Endometrium (tissue), 2 donors: ENCODE measurements around the gene ZBTB22.
A peak's percentile ranks its signal among the peaks of the same experiment; 100 is the strongest.
"Not testable (repeated sequence)": the region's sequence is repeated elsewhere in the genome, so short reads cannot be mapped to it uniquely, and the experiment has no call there.

Experiments used
- FAIRE-seq: peaks from 2 replicates; lab custom pipeline; 2012; peaks lifted over from hg19 to GRCh38; lab: Jason Lieb, UNC
- donor health status: control.
- donor health status: control.

ZBTB22 gene

DNA sequence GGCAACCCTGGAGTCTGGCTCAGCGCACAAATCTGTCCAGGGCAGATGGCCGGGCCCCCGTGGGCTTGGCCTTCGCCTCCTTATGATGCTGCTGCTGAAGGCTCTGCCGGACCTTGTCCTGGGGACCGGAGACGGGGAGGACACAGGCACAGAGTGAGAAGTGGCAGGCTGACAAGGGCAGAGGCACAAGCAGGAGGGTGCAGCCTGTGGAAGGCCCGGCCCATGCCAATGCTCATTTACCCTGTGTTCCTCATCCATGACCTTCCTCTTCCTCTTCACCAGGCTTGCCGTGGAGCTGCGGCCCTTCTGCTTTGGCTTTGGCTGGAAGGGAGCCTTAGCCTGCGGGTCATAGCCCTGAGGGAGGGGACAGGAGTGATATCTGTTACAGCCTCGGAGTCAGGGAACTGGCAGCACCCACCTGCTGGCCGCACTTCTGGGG is 38.3 kb downstream of the ZBTB22 start:
- FAIRE-seq = no peak

DNA sequence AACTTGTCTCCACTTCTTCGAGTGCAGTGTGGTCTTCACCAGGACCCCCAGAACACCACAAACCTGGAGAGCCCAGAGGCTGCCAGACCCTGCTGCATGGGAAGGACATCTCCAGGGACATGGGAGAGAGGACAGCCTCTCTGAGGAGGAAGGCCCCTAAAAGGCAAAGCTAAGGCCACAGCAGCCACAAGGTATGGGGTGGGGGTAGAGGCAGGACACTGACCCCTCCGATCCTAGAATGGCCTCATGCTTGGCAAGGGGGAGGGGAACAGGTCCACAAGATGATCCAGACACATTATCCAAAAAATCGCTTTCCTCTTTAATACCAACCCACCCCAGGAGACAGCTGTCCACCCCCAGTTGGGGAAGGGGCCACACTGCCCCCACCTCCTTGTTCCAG is 38.7 kb downstream of the ZBTB22 start:
- no peak for FAIRE-seq

DNA sequence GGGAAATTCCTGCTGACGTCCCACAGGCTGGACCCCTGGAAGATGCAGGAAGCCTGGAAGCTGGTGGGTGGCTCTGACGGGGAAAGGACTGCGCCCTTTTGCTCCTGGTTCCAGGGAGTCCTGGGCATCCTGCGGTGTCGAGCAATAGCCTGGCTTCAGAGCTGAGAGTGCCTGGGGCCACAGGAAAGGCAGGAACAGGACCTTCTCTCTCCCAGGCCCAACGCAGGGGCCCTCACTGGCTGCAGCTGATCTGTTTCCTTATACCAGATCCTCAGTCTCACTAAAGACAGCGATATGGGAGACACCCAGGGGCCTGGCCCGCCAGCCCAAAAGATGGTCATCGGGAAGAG is 39.2 kb downstream of the ZBTB22 start:
- no peak for FAIRE-seq

DNA sequence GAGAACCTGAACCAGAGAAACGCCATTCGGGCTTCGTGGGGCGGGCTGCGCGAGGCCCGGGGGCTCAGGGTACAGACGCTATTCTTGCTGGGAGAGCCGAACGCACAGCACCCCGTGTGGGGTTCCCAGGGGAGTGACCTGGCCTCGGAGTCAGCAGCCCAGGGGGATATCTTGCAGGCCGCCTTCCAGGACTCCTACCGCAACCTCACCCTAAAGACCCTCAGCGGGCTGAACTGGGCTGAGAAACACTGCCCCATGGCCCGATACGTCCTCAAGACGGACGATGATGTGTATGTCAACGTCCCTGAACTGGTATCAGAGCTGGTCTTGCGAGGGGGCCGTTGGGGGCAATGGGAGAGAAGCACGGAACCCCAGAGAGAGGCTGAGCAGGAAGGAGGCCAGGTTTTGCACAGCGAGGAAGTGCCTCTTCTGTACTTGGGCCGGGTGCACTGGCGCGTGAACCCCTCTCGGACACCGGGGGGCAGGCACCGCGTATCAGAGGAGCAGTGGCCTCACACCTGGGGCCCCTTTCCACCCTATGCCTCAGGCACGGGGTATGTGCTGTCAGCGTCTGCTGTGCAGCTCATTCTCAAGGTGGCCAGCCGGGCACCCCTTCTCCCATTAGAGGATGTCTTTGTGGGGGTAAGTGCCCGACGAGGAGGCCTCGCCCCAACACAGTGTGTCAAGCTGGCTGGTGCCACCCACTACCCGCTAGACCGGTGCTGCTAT is 39.7 kb downstream of the ZBTB22 start:
- FAIRE-seq = no peak

DNA sequence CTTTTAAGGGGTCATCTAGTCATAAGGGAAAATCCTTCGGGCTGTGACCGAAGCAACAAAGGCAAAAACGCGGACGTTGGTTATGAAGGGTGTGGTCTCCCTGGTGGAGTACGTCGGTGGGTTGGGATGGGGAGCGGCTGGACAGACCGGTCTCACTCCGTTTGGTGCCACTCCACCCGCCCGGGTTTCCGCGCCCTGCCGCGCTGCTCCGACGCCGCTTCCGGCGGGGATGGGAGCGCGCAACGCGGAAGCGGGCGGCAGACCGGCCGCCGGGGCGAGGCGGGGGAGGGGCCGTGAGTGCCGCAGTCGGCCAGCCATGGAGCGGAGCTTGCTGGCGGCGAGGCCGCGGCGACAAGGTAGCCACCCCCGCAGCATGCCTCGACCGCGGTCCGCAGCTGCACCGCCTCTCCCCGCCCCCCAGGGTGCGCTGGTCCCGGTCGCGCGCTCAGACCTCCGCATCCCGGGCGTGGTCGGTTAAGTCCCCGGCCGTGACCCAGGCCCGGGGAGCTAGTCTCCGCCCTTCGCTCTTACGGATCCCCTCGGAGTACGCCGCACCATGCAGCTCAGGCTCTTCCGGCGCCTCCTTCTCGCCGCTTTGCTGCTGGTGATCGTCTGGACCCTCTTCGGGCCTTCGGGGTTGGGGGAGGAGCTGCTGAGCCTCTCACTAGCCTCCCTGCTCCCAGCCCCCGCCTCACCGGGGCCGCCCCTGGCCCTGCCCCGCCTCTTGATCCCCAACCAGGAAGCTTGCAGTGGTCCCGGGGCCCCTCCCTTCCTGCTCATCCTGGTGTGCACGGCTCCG is 40.5 kb downstream of the ZBTB22 start, which contains the start of gene B3GALT4:
Gene B3GALT4 (plus strand): TSS at position 260 of the 799 bp plus-strand sequence. CDS start 297 bp downstream, at position 557.
- no peak for FAIRE-seq

DNA sequence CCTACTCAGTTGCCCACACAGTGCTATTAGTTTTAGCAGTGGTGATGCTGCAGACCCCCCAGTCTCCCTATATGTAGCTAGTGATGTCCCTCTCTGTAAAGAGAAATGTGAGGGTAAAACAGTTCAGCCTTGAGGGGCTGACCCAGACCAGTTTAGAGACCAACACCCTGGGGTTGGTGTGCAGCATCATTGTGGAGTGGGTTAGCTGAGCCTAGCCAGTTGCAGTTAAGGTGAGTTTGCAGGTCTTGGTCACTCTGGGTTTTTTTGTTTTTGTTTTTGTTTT is 41.0 kb downstream of the ZBTB22 start:
- no peak for FAIRE-seq

DNA sequence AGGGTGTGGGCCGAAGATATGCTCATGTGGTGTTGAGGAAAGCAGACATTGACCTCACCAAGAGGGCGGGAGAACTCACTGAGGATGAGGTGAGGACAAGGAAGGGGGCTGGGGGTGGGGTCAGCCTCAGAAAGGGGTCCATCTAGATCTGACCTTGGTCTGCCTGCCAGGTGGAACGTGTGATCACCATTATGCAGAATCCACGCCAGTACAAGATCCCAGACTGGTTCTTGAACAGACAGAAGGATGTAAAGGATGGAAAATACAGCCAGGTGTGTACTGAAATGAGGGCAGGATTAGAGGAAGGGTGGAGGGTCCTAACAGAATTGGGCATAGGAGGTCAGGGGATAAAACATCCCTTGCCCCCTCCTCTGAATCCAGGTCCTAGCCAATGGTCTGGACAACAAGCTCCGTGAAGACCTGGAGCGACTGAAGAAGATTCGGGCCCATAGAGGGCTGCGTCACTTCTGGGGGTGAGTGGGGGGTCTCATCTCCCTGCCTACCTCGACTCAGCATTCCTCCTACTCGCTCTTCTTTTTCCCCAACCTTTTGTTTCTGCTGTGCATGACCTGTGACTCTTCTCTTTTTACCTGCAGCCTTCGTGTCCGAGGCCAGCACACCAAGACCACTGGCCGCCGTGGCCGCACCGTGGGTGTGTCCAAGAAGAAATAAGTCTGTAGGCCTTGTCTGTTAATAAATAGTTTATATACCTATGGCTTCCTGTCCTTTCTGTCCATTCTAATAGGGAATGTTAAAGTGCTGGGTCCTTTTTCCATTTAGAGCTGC is 41.6 kb downstream of the ZBTB22 start:
- not testable (repeated sequence) for FAIRE-seq

DNA sequence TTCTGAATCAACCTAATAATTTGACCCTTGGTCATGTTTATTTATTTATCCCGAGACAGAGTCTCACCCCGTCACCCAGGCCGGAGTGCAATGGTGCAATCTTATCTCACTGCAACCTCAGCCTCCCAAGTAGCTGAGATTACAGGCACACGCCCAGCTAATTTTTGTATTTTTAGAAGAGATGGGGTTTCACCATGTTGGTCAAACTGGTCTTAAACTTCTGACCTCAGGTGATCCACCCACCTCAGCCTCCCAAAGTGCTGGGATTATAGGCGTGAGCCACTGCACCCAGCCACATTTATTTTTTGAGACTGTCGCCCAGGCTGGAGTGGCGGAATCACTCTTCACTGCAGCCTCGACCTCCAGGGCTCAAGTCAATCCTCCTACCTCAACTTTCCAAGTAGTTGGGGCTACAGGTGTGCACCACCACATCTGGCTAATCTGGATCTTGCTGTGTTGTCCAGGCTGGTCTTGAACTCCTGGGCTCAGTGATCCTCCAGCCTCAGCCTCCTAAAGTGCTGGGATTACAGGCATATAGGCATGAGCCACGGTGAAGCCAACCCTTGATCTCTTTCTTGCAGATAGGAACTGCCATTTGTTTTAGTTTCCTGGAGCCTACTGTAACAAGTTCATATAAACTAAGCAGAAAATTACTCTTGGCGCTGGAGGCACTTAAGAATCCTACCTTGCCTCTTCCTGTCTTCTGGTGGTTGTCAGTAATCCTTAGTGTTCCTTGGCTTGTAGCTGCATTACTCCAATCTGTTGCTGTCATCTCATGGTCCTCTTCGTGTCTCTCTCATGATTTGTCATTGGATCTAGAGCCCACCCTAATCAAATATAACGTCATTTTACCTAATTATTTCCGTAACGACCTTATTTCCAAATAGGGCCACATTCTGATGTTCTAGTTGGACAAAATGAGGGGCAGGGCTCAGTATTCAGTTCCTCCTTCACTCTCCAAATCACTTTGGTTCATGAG is 43.3 kb downstream of the ZBTB22 start:
- no peak for FAIRE-seq

DNA sequence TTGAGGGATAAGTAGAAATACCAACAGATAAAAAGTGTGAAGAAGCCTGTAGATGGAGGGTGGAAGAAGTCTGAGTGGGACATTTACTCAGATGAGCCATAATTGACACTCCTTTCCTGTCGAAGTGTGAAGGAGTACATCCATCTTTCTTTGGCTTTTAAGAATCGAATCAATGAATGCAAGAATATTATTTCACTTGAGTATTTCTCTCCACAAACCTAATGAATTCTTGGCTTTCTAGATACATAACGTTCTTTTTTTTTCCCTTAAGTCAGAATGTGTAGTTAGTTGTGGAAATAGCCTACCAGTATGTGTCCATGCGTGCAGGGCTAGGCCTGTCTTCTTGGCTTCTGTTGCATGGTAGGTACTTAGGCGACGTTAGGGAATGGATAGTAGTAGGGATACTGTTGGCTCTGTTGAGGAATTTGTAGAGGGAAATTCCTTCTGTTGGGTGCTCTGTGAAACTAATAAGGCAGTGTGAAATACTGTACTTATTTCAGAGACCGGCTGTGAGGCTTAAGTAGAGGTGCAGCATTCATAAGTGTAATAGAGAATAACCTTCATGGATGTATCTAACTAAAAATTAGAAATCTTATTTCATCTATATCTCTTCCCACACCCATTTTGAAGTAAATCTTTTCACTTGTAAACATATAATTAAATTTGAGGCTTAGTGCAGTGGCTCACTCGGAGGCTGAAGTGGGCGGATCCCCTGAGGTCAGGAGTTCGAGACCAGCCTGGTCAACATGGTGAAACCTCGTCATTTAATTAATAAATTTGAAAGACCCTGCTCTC is 44.2 kb downstream of the ZBTB22 start:
- no peak for FAIRE-seq

DNA sequence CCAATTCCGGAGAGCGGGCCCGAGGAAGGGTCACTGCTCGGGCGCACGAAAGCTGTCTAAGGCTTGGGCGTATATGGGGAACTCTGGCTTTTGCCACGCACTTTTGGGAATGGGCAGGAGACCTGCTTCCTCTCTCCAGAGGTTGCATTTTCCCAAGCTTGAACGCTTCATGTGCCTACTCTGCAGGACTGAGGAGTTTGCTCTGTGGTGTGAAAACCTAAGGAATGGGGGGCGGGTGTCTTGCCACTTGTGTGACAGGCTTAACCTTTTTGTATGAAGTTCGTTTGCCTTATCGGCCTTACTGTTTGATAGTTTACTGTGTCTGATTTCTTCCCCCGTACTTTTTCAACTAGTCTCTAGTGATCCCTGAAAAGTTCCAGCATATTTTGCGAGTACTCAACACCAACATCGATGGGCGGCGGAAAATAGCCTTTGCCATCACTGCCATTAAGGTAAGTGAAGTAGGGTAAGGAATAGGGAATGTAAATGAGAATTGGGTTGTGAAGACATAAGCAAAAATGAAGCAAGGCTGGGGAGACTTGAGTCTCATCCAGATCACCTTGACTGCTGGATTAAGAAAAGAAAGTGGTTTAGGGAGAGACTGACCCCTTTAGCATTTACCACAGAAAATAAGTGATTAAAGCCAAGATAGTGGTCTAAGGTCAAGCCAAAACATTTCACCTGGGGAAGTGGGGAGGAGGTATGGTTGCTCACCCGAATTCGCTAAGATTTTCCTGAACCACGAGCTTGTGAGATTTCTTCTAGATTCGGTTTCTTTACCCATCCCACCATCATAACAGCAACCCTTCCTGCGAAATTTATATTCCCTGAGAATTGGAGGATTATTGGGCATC is 45.0 kb downstream of the ZBTB22 start:
- no peak for FAIRE-seq

DNA sequence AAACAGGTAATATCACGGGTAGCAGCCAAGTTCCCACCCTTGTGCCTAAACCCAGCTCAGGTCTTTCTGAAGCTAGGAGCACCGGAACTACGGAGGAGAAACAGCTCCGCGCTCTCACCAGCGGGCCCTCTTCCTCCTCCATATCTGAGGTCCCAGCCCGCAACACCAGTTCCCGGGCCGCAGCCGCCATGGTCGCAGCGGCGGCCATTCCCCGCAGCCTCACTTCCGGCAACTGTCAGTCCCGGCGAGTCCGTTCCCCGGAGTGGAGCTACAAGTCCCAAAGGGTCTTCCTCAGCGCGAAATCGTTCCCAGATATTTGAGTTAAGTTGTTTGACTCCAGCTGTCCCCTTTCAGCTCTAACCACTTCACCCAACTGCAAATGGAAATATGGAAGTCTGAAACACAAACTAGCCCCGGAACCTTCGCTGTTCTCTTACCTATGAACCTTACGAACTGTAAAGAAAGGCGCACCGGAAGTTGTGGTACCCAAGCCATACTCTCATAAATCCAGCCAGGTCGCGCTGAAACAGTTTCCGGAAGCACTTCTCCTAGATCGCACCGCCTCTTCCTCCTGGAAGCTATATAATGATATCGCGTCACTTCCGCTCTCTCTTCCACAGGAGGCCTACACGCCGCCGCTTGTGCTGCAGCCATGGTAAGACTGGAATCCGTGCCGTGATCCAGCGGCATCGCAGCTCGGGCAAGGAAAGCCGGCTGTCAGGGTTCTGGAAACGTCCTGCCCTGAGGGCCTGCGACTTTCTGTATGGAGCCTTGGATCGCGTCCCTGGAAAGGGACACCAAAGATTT is 45.9 kb downstream of the ZBTB22 start, which contains the start of the genes RPS18 and VPS52:
Gene RPS18 (plus strand): TSS at position 608 of the 807 bp plus-strand sequence. CDS start 45 bp downstream, at position 653.
Gene VPS52 (minus strand): TSS at position 409 of the 807 bp plus-strand sequence. CDS start 201 bp downstream, at position 208.
- peak; percentile 87 for FAIRE-seq

DNA sequence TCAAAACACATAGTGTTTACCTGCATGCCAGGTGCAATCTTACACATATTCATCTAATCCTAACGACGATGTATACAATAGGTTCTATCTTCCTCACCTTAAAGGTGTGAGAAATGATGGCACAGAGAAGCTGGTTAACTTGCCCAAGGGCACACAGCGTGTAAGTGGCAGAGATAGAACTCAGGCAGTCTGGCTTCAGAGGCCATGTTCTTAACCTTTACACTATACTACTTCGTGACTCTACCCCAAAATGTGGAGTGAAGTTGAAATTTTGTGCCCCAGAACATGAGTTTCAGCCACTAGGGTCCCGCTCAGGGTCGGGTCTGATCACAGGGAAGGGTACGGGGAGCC is 46.5 kb downstream of the ZBTB22 start:
- FAIRE-seq = no peak
